WI38 (cell line): ENCODE data around the gene KDF1.

Source experiments
- H3K4me3 ChIP-seq: 2 replicates; pipeline ENCODE4 v1.5.1; 2011; ENCODE audit warnings: low read depth, mild to moderate bottlenecking, control low read depth, low read length
- TF ChIP-seq, protein P1 (sequence below): IDR thresholded peaks from 2 replicates; pipeline ENCODE4 v1.5.1; 2012; ENCODE audit warnings: low read depth, mild to moderate bottlenecking, control low read depth, low read length

KDF1 gene

DNA sequence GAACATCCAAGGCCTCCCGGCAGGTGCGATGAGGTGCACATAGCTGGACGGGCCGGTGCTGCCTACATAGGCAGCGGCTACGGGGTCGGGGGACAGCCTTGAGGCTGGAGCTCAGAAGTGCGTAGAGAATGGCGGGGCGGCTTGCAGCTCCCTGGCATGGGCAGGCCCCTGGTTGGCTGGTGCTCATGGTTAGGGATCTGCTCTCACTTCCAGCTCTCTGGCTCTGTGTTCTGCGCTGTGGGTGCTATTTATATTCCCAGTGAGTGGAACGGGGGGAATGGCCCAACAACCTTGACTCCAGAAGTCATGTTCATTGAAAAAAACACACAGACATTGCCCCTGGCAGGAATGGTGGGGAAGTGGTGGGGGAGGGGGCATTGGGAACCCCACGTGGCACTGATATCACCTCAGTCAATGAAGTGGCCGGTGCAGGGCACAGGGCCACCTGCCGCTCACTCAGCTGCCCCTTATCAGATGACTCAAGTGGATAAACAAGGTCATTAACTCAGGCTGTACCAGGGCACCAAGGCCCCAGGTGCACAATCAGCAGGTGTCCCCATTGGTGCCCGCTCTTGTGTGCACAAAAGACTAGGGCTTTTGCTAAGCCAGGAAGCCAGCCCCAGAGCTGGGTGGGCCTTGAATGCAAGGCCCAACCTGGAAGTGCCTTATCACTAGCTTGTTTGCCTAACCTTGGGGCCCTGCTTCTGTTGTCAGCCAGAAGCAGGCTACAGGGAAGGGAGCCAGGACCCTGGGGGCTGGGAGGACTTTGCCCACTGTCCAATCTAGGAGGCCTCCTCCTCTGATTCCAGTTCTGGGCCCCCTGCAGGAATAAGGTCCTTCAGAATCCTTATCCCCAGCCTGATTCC, 46.3 kb downstream of the KDF1 start, which contains the start of gene NR0B2:
NR0B2 (minus strand) TSS at position 222 of the 866 bp plus-strand sequence; CDS start at position 187, 35 bp downstream.
- TF ChIP-seq, protein P1, sequence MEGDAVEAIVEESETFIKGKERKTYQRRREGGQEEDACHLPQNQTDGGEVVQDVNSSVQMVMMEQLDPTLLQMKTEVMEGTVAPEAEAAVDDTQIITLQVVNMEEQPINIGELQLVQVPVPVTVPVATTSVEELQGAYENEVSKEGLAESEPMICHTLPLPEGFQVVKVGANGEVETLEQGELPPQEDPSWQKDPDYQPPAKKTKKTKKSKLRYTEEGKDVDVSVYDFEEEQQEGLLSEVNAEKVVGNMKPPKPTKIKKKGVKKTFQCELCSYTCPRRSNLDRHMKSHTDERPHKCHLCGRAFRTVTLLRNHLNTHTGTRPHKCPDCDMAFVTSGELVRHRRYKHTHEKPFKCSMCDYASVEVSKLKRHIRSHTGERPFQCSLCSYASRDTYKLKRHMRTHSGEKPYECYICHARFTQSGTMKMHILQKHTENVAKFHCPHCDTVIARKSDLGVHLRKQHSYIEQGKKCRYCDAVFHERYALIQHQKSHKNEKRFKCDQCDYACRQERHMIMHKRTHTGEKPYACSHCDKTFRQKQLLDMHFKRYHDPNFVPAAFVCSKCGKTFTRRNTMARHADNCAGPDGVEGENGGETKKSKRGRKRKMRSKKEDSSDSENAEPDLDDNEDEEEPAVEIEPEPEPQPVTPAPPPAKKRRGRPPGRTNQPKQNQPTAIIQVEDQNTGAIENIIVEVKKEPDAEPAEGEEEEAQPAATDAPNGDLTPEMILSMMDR = no peak
- H3K4me3 ChIP-seq = no peak within 1 kb of the TSS

DNA sequence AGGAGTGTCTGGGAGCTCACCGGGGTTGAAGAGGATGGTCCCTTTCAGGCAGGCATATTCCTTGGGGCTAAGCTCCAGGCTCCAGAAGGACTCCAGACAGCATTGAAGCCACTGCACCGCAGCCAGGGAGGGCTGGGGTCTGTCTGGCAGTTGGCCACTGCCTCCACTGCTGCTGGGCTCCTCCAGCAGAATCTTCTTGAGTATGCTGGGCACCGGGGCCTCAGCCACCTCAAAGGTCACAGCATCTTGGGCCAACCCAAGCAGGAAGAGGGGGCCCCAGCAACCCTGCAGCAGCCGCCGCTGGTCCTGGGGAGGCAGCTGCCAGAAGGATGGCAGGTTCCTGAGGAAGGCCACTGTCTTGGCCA, 46.9 kb downstream of the KDF1 start:
- no peak overlapping the region for H3K4me3 ChIP-seq
- TF ChIP-seq, protein P1 = no peak

DNA sequence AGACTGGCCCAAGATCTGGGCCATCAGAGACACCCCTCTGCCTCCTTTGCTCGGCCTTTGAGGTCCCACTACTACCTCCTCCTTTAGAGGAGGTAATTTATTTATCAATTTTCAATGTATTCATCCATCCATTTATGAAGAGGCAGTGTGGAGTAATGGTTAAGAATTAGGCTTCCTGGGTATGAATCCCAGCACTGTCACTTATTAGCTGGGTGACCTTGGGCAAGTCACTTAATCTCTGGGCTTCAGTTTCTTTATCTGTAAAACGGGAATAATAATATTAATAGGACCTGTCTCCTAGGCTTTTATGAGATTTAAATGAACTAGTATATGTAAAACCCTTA, 48.1 kb downstream of the KDF1 start:
- H3K4me3 ChIP-seq = no peak overlapping the region
- TF ChIP-seq, protein P1 = no peak

DNA sequence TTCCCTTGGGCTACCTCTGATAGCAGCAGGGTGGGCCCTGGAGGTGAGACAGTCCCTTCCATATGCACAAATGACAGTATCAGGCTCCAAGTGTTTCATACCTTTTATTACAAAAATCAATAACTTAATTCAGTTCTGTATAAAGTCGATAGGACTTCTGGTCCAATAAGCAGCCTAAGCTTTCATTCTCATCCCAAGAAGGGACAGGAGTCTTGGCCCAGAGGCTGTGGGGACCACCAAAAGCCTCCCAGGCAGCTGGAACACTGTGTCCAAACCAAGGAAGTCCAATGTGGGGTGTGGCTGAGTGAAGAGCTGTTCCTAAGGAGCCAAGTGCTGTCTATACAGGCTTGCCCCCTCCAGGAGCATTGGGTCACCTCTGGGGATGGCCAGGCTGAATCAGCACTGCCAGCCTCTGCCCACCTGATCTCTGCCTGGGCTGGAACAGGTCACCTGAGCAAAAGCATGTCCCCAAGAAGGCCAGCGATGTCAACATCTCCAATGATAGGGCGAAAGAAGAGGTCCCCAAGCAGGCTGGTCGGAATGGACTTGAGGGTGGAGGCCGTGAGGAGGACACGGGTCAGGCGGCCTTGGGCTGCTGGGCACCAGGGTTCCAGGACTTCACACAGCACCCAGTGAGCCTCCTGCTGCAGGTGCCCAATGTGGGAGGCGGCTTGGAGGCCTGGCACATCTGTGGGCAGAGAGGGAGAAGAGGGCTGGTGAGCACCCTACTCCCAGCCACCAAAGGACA, 48.7 kb downstream of the KDF1 start:
- TF ChIP-seq, protein P1 = no peak

DNA sequence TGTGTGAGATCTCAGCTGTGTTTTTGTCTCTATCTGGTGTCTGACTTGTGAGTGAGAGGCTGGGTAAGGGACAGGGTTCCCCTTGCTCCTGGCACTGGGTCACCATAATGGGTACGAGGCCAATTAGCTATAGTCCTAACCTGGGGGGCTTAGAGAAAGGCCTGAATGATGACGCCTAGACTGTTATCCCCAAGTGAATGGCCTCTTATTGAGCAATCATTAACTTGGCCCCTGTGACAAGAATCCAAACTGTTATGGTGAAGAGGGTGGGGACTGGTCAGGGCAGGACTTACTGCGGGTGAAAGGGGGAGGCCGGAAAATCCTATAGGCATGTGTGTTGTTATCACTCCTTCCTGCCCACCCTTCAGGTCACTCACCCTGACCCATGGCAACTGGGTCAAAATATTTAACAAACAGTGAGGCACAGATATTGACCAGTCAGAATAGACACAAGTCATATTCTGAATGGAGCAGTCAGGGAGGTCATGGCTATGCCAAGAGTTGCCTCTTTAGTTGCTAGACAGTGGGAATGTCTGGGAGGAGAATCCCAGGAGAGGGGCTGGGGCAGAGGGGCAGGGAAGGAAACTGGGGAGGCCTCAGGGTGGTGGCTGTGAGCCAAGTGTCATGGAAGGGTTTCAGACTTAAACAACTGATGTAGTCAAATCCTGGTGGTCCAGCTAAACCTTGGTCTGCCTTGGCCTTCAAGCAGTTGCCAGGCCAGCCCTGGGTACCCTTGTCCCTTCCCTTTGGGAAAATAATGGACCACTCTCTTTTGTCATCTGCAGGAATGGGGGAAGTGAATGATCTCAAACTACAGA, 49.7 kb downstream of the KDF1 start:
- no peak overlapping the region for H3K4me3 ChIP-seq
- TF ChIP-seq, protein P1 = no peak

More for the DNA sequence above, 48.7 kb downstream of the KDF1 start:
- H3K4me3 ChIP-seq = no peak overlapping the region

DNA sequence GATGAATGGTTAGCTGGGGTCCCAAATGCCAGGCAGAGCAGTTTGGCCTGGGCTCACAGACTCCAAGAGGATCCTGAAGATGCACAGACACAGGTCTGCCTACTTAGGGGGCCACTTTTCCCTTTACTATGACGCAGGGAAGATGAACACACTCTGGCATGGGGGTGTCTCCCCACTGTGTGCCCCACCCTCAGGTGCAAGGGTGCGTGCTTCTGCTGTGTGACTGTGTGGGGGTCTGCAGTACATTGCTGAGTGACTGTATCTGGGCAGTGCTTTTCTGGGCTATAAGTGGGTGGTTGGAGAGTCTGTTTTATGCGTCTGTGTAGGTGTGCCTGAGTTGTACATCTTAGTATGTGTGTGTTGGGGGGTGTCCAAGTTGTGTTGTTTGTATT, 50.3 kb downstream of the KDF1 start:
- H3K4me3 ChIP-seq = no peak overlapping the region
- TF ChIP-seq, protein P1 = no peak
